Effector memory CD4-positive, alpha-beta T cell (primary cell): ENCODE measurements around the gene TRIP11.

Experiments
- DNase-seq, 3 donors: peaks; one replicate each; pipeline ENCODE4 v3.0.0-alpha.2; 2020
- H3K27ac ChIP-seq: 2 replicates; pipeline ENCODE4 v1.7.0; 2013; ENCODE audit warnings: mild to moderate bottlenecking, low read length, moderate library complexity; ENCODE audit not compliant: insufficient read depth, poor library complexity, severe bottlenecking
- H3K27me3 ChIP-seq: replicated peaks from 2 replicates; pipeline ENCODE4 v1.7.0; 2013; ENCODE audit warnings: mild to moderate bottlenecking, low read length; ENCODE audit not compliant: insufficient read depth, control insufficient read depth, poor library complexity, severe bottlenecking
- H3K36me3 ChIP-seq: 2 replicates; pipeline ENCODE4 v1.7.0; 2013; ENCODE audit warnings: mild to moderate bottlenecking, low read length, moderate library complexity; ENCODE audit not compliant: control insufficient read depth, insufficient read depth
- H3K4me1 ChIP-seq: 2 replicates; pipeline ENCODE4 v1.7.0; 2013; ENCODE audit warnings: low read length, mild to moderate bottlenecking; ENCODE audit not compliant: control insufficient read depth, insufficient read depth, poor library complexity, severe bottlenecking
- H3K4me3 ChIP-seq: 2 replicates; pipeline ENCODE4 v1.7.0; 2013; ENCODE audit warnings: low read length, low read depth, mild to moderate bottlenecking; ENCODE audit not compliant: insufficient read depth, poor library complexity, severe bottlenecking
- H3K9me3 ChIP-seq: 2 replicates; pipeline ENCODE4 v1.7.0; 2013; ENCODE audit warnings: mild to moderate bottlenecking, low read length, moderate library complexity; ENCODE audit not compliant: control insufficient read depth

The TRIP11 gene

DNA sequence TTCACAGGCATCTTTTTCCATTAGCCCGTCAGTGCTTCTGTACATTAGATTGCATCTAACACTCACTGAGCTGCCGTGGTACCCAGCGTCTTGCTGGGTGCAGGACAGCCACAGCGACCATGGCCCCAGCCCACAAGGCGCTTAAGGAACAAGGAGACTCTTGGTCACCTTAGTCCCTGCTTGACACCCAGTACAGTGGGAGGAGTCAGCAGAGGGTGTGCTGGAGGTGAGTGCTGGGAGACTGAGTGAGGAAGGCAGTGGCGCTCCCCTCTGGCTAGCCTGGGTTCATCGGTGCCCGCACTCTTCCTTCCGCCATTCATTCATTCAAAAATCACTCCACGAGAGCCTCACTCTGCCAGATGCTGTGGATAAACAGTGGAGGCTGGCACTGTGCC lies 114.1 kb downstream of the TRIP11 start:
- H3K4me3 ChIP-seq = no peak overlapping the region
- no peaks in the 10 kb centered on the region for H3K9me3 ChIP-seq
- H3K27ac ChIP-seq = no peak overlapping the region
- H3K36me3 ChIP-seq = no peaks in the 10 kb centered on the region
- no peak for DNase-seq
- no peaks in the 10 kb centered on the region for H3K27me3 ChIP-seq
- H3K4me1 ChIP-seq = no peaks in the 10 kb centered on the region

DNA sequence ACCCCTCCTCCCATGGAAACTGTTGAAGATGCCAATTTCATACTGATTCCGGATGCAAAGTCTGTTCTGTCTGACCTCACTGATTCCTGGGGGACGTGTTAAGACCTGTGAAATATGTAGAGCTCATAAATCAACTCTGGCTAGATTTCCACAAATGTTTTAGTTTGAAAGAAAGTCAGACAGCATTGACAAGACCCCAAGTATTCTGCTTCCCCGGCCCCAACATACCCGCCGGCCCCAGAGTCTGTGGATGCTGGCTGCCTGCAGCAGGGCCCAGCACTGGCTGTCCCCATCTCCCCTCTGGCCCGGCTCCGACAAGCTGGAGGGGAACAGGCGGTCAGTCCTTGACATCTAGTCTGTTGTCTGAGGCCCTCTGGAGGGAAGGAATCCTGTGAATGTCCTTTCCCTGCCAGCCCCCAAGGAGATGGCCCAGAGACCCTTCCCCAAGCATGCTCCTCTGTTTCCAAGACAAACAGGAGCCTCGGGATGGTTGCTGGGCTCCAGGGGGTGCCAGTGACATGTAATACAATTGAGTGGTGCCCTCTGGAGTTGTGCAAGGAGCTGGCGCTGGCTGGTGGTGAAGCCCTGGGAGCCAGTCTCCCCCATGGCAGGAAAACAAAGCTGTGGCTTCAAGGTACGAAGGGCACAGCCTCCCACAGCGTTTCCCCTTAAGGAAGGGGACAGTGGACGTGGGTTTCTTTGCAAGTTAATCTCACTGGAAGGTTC lies 114.7 kb downstream of the TRIP11 start:
- Histone ChIP-seq H3K36me3 (no peaks in the 10 kb centered on the region), H3K4me1 (no peaks in the 10 kb centered on the region), H3K9me3 (no peaks in the 10 kb centered on the region), H3K27ac (no peak overlapping the region), H3K4me3 (no peak overlapping the region), H3K27me3 (no peaks in the 10 kb centered on the region)
- DNase-seq = no peak

DNA sequence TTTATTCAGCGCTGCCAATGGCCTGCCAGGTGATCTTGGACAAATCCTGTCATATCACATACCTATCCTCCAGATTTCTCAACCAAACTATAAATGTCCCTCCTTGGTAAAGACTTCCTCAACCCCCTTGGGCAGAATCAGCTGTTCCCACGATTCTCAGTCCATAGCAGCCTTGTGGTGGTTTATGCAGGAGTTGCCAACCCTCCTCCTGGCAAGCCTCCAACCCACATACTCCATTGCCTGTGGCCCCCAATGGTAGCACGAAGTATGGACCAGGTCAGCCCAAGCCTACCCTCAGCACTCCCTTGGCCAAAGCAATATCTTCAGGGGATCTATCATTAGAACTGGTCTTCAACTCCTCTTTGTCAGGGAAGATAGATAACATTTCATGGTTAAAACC lies 119.3 kb downstream of the TRIP11 start:
- H3K9me3 ChIP-seq = no peaks in the 10 kb centered on the region
- H3K36me3 ChIP-seq = no peaks in the 10 kb centered on the region
- H3K27ac ChIP-seq = no peak overlapping the region
- H3K27me3 ChIP-seq = no peaks in the 10 kb centered on the region
- no peak for DNase-seq
- no peaks in the 10 kb centered on the region for H3K4me1 ChIP-seq
- no peak overlapping the region for H3K4me3 ChIP-seq

DNA sequence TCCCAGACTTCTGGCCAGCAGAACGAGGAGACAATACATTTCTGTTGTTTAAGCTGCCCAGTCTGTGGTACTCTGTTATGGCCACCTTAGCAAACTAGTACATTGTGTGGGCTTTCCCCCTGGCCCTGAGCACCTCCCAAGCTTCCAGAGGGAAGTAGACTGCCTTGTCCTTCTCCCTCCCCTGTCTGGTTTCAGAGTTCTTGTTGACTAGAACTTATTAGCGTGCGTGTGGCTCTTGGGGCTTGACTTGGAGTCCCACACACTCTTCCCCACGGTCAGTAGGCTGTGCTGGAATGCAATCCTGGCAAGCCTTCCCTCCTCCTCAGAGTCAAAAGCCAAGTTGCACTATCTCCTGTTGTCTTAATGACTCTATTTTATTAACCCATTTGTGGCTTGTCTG lies 120.0 kb downstream of the TRIP11 start:
- no peaks in the 10 kb centered on the region for H3K9me3 ChIP-seq
- H3K27me3 ChIP-seq = no peaks in the 10 kb centered on the region
- no peaks in the 10 kb centered on the region for H3K4me1 ChIP-seq
- H3K36me3 ChIP-seq = no peaks in the 10 kb centered on the region
- no peak overlapping the region for H3K27ac ChIP-seq
- no peak overlapping the region for H3K4me3 ChIP-seq
- DNase-seq = no peak

DNA sequence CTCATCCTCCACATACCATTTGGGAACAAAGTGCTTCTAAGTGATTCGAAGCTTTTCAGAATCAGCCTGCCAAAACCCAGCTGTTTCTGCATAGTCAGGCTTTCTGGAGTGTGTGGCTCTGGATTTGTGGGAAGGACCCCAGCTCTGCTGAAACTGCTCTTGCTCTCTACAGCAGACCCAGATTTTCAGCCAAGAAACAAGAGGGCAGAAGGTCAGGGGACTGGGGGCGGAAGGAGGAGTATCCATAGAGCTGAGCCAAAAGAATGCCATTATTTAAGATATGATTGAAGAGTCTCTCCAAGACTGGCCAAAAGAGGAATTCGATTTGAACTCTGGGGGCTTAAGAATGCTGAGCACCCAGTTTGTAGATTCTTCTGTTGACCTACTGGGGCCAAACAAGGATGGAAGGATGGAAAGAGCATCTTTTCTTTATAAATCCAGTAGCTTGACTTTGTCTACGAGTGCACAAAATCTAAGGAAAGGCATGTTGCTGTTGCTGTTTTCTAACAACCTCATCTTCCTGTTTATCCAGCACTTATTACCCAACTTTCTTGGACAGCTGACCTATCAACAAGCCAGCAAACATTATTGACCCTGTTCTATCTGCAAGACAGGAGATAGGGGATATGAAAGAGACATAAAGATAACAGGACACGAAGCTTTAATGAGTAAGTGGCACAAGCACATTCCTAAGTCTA lies 121.5 kb downstream of the TRIP11 start:
- no peaks in the 10 kb centered on the region for H3K27me3 ChIP-seq

More for the DNA sequence above, 121.5 kb downstream of the TRIP11 start:
- no peaks in the 10 kb centered on the region for H3K4me1 ChIP-seq
- DNase-seq = no peak
- no peaks in the 10 kb centered on the region for H3K36me3 ChIP-seq
- H3K4me3 ChIP-seq = no peak overlapping the region
- H3K27ac ChIP-seq = no peak overlapping the region
- H3K9me3 ChIP-seq = no peaks in the 10 kb centered on the region
